ENCODE results near the gene RAB27A.

The RAB27A gene

DNA sequence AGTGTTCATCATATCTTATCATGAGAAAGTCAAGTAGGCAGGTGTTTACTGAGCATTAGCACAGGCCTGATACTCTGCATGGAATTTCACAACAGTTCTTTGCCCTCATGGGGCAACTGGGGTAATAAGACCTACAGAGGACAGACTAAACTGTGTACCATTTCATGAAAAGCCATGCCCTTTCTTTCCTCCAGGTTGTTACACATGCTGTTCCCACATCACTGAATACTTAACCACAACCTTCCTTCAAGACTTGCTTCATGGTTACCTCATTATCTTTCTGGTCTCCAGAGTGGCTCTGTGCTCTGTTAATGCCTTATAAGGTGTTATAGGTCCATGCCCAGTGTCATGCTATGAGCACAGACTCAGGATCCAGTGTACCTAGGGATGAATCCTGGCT is 64.7 kb downstream of the RAB27A start:
- no peak for DNase-seq (ENCODE audit: low read depth in 3 of 3)

DNA sequence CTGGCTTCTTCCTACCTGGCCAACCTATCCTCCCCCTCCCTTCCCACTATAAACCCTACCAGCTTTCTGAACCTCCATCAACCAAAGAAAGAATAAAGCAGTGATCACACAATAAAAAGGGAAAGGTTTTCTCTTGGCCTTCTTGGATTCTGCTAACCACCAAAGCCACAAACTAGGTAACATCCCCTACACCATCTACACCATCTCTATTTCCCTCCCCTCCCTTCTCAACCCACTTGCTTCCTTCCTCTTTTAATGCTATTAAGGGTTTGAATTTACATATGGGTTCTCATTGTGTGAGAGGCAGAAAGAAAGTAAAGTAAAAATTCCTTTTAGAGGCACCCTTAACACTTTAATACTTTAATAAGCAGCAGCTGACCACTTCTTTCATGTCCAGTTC is 67.0 kb downstream of the RAB27A start:
- no peak for DNase-seq (ENCODE audit: low read depth in 3 of 3)

DNA sequence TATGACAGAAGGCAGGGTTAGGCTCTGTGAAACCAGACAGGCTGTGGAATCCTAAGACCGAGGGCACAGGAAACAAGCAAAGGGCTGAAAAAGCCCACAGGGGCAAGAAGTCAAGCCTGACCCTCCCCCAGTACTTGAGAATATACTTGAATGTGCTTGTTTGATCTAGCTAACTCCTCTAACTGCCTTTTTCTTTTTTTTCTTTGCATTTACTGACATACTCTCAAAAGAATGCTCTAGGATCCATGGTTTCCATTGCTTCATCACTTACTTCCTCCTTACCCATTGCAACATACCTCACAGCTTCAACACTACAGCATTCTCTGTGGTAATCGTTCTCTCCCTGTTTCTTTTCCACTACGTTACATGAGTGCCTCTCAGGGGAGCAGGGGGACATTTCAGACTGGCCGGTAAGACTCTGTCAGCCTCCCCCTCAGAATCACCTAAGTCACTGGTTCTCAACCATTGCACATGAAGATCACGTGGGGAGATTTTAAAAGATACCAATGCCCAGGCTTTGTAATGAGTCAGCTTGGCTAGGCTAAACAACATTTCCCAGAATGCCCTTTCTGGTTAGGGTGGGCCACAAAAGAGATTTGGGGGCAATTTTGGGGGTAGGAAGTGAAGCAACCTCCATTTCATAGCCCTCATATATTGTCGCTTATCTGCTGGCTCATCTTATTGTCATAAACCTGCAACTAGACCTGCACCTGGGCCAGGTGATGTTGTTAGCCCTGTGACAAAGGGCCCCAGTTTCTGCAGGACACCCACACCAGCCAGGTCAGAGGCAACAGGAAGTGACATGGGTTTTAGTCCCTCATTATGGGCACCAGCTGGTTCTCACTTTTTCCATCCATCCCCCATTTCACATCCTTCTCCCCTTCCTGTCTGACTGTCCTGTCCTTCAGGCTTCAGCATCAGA is 68.3 kb downstream of the RAB27A start:
- peak in 1 of 3 experiments; percentile 23 for DNase-seq (ENCODE audit: low read depth in 3 of 3)

DNA sequence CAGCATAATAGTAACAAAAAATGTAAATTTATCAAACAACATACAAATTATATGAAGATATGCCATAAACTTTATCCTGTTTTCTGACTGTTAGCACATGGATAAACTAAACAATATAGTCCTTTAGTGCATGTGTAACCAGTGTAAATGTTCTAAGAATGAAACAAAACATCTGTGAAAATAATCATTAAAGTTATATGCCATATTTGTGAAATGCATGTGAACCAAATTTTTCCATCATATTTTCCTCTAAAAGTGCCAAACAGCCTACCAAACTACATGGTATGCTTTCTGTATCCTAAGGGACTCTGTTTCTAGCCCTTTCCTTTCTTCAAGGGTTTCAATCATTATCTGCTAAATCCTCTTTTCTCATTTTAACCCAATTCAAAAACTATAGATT is 69.0 kb downstream of the RAB27A start:
- no peak for DNase-seq (ENCODE audit: low read depth in 3 of 3)

DNA sequence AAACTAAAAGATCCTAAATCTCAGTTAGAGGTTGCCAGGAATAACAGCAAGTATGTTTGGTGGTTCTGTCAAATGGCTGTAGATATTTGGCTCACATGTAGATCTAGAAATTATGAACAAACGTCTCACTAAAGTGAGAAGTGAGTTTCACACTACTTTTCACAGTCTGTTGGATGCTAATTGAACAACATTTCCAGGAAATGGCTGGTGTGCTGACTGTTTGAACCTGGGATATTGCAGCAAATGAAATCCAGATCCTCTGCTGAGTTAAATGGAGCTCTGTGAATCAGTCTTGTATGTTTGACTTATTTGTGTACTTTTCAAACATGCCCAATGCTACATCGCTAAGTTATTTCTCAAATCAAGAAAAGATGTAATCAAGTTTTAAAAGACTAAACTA is 71.6 kb downstream of the RAB27A start:
- DNase-seq (ENCODE audit: low read depth in 3 of 3): no peak

DNA sequence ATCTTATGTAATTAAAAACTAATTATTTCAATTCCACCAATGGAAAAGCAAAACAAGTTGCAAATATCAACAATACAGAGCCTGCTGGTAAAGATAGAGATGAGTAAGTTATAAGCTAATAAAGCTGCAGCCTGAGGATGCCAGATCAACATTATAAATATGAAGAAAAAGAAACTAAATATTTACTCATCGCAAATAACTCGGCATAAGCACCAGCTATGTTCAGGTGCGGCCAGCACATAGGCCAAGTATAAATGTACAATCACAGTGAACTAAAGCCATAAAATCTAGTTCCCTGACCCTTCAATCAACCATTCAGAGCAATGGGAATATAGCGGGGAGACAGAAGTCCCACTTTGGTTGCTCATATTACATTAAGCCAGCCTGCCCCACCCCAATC is 85.1 kb downstream of the RAB27A start:
- DNase-seq (ENCODE audit: low read depth in 3 of 3): no peak

DNA sequence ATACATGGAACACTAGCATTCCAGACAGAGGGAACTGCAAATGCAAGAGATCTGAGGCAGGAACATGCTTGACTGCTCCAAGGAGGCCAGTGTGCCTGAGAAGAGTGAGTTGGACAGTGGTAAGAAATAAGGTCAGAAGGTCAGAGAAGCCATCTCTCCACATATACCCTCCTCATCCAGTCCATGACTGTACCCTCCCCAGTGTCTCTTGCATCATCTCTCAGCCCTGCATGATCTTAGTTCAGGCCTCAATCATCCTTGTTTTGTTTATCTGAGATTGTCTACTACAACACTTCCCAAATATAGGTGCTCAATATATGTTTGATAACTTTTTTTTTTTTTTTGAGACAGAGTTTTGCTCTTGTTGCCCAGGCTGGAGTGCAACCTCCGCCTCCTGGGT is 87.4 kb downstream of the RAB27A start:
- DNase-seq (ENCODE audit: low read depth in 3 of 3): no peak

DNA sequence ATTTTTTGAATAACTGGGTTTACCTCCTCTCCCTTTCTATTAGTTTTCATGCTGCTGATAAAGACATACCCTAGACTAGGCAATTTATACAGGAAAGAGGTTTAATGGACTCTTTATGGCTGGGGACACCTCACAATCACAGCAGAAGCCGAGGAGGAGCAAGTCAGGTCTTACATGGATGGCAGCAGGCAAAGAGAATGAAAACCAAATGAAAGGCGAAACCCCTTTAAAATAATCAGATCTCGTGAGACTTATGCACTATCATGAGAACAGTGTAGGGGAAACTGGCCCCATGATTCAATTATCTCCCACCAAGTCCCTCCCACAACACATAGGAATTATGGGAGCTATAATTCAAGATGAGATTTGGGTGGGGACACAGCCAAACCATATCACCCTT is 90.9 kb downstream of the RAB27A start:
- DNase-seq (ENCODE audit: low read depth in 3 of 3): no peak

DNA sequence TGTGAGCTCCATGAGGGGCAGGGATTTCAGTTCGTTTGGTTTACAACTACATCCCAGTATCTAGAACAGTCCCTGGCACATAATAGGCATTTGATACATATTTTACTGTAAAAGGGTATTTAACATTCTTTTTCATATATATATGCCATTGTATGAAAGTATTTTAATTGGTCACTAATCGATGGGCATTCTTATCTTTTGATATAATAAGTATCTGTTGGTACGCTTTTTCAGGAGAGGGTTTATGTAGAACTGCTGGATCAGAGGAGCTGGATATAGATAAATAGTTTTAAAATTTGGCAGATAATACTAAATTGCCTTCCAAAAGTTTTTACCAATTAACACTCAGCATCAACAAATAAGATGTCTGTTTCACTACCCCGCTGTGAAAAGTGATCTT is 91.9 kb downstream of the RAB27A start:
- no peak for DNase-seq (ENCODE audit: low read depth in 3 of 3)

DNA sequence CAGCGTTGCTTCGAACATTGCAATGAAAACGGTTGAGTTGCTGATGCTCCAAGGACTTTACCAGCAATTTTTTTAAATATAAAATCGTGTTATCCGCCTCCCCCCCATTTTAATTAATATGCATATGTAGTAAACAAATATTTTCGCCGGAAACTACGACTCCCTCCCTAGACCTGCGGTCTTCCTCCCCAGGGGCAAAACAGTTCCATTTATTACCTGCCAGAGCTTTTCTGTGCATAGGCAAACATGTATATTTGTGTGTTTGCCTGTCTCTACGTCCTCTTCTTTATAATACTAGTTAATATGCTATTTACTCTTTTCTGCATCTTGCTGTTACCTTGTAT is 92.3 kb downstream of the RAB27A start:
- no peak for DNase-seq (ENCODE audit: low read depth in 3 of 3)

DNA sequence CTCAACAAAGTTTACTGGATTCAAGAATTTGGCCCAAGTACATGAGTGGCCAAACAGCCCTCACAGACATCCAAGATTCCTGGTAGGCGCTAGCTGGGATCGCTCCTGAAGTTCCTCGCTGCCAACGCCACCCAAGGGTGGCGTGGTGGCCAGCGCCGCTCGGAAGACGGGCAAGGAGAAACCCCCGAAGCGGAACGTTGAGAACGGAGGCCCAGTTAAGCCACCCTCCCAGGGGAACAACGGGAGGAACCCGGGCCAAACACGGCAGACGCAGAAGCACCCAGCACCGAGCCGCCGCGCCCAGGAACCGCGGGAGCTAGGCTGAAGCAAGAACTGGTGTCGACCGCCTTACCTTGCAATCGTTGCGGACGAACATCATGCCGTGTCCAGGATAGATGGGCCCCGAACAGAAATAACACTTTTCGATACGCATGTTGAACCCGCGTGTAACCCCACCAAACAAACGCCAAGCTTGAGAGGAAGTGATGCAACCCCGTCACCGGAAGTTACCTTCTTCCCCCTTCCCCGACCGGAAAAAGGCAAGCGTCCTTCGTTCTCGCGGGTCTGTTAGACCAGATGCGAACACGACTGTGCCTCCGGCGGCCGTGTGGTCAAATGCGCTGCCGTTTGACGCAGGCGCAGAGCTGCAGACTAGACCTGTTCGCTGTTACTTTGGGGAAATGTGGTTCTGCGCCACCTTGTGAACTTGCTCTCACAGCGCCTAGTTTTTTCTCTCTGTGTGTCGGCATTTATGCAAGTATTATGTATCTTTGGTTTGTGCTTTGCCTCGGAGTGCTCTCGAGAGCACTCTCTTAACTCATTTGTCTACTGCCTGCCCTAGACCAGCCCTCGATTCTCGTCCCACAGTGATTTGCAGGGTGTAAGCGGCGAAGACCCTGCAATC is 92.9 kb downstream of the RAB27A start, which contains the start of gene RSL24D1:
RSL24D1 (minus strand) TSS at position 484 of the 904 bp plus-strand sequence; CDS start at position 433, 51 bp downstream.
- peak; percentile 90 to 97 (median 93) for DNase-seq (ENCODE audit: low read depth in 3 of 3)

DNA sequence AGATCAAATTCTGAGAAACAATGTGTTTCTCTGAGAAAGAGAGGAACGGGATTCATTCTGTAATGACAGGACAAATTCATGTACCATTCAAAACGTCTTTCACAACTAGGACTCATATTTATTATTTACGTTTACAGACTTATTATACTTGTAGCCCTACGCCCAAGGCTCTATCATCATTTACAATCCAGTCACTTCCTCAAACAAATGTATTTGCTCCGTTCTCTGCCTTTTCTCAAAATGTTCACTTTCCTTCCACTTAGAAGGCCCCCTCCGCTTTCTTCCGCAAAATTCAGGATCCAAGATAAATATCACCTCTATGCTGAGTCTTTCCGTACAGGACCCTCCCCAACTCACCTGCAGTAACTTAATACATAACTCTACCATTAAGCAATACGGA is 93.6 kb downstream of the RAB27A start:
- DNase-seq (ENCODE audit: low read depth in 3 of 3): no peak

DNA sequence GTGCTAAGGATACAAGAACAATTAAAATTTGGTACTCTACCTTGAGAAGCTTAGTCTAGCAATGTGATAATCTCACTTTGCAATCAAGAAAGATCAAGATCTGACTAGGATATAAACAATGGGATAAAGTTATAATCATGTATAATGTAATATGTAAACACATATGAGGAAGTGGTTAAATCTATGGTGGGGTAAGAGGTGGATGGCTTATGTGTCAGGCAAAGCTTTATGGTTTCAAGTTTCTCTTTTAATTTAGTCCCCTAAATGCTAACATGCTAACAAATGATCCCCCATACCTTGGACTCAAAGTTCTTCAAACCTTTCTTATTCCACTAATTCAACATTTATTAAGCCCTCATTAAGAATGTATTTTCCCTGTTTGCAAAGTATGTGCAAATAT is 95.4 kb downstream of the RAB27A start:
- DNase-seq (ENCODE audit: low read depth in 3 of 3): no peak

DNA sequence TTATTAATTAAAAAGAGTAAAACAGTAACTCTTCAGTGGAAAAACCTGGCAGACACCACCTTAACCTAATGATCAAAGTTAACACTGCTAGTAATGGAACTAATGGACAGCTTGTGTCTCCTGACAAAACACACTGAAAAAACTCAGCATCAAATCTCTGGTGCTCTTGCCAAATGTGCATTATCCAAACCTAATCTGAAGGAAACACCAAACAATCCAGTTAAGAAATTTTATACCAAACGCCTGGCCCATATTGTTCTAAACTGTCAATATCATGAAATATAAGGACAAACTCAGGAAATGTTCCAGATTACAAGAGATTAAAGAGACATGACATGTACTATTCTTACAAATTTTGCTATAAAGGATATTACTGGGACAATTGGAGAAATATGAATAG is 103.3 kb downstream of the RAB27A start:
- no peak for DNase-seq (ENCODE audit: low read depth in 3 of 3)

DNA sequence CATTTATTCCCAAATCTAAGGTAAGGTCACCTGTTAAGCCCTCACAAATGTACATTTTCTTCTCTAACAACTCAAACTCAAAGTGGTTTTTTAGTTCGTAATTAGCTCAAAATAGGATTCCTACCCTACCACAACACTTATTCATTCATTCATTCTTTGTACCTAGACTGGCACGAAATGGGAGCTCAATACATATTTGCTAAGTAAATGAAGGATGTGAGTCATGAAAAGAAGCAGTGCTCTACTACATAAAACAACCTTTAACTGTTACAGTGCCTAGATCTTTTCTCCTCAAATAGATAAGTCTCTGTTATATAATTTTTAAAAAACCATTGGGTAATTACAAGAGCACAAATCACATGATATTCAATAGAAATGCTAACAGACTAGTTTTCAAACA is 105.9 kb downstream of the RAB27A start:
- DNase-seq (ENCODE audit: low read depth in 3 of 3): no peak

DNA sequence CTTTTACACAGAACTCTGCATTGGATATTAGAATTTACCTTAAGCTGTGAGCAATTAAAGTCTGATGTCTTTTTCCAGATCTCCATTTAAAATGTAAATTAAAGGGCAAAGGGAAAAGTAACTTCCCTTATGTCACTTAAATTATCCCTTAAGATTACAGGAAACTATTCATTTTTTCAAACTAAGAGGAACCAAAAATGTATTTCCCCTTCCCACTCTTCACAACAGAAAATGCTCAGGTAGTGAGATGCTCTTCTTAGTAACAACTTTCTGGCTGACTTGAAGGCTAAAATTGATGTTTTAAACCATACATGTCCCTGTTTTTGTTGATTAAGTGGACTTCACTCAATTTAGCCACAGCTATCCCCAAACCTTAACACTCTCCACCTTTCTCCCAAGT is 110.5 kb downstream of the RAB27A start:
- DNase-seq (ENCODE audit: low read depth in 3 of 3): no peak

DNA sequence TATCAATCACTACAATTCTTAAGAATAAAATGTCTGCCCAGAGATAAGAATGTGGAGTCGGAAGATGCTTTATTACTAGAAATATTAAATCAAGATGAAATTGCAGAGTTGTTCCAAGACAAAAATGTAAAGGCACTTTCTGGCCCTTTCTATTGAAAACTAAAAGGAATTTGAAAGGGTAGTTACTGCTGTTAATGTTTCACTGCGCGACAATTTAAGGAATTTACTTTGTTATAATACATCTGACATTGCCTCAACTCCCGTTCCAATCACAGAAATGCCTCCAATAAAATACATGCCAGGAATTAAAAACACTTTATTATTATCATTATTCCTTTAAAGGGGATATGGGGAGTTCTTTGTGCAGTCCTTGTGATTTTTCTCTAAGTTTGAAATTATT is 119.3 kb downstream of the RAB27A start:
- no peak for DNase-seq (ENCODE audit: low read depth in 3 of 3)

DNA sequence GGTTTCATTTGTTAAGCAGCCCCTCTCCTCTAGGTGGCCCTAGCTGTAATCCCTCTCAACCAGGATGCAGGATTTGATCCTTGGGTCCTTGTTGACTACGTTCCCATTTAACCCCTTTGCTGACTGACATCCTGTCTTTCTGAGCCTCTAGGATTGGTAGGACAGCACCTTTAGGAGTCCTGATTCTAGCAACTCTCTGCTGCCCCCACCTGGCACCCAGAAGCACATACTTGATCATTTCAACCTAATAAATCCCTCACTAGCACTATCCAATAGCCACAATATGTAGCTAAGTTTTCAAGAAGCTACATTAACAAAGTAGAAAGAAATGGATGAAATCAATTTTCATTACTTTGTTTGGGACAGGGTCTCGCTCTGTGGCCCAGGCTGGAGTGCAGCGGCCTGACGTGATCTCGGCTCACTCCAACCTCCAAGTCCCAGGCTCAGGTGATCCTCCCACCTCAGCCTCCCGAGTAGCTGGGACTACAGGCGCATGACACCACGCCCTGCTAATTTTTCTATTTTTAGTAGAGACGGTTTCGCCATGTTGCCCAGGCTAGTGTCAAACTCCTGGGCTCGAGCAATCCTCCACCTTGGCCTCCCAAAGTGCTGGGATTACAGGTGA is 121.2 kb downstream of the RAB27A start:
- DNase-seq (ENCODE audit: low read depth in 3 of 3): peak; percentile 15 to 52 (median 16)

DNA sequence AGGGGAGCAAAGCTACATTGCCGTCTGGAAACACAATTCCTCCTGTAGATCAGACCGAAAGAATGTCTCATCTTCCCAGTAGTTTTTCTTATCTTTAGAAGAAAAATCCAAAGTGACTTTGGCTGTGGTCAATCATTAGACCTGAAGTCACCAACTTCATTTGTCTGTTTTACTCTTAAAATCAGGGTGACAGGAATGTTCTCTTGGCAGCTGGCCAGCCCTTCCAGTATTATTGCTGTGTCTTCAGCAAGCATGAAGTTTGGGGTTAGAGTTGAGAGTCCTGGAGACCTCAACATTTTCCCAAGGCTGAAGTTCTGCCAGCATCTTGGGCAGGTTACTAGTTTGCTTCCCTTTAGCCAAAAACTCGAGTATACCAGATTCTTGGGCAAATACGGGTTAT is 125.3 kb downstream of the RAB27A start:
- no peak for DNase-seq (ENCODE audit: low read depth in 3 of 3)
